Measurements from ENCODE around the gene KCNQ1OT1.

The KCNQ1OT1 gene

DNA sequence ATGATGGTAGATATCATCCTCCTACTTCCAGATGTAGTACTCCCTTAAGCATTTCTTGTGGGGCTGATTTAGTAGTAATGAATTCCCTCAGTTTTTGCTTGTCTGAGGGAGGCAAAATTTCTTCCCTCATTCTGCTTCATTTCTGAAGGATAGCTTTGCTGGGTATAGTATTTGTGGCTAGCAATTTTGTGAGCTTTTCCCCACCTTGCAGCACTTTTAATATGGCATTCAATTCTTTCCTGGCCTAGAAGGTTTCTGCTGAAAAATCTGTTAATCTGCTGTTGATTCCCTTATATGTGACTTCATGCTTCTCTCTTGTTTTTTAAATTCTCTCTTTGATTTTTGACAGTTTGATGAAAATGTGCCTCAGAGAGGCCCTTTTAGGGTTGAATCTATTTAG is 50.4 kb downstream of the KCNQ1OT1 start:
- H3K4me2 ChIP-seq (ENCODE audit: low read depth, low read length, poor library complexity, severe bottlenecking), result no peak overlapping the region
- no peaks in the 10 kb centered on the region; the same call in 1 of the 2 replicates for H3K36me3 ChIP-seq (ENCODE audit: insufficient read depth, low read length)
- H3F3A ChIP-seq (ENCODE audit: low read depth), result no peaks in the 10 kb centered on the region
- H3K4me1 ChIP-seq (ENCODE audit: insufficient read depth, low read length, poor library complexity, severe bottlenecking), result no peaks in the 10 kb centered on the region
- H3K79me2 ChIP-seq (ENCODE audit: insufficient read depth, low read length), result no peaks in the 10 kb centered on the region
- H3K9me3 ChIP-seq (ENCODE audit: insufficient read depth, low read depth, low read length), result peaks cover 45% of the 10 kb centered on the region
- no peaks in the 10 kb centered on the region for H4K20me1 ChIP-seq (ENCODE audit: insufficient read depth, low read length, poor library complexity, severe bottlenecking)
- no peak overlapping the region for H3K9ac ChIP-seq (ENCODE audit: low read depth, low read length, poor library complexity, severe bottlenecking)
- H3K9me2 ChIP-seq (replicated peaks; ENCODE audit: low read depth, low read length), result no peaks in the 10 kb centered on the region
- no peaks in the 10 kb centered on the region for H3K27me3 ChIP-seq (ENCODE audit: insufficient read depth, low read length, poor library complexity, severe bottlenecking)
- TF ChIP-seq EZH2phosphoT487 (IDR thresholded peaks at IDR 0.05; ENCODE audit: borderline replicate concordance), result no peak
- TF ChIP-seq, protein P1, sequence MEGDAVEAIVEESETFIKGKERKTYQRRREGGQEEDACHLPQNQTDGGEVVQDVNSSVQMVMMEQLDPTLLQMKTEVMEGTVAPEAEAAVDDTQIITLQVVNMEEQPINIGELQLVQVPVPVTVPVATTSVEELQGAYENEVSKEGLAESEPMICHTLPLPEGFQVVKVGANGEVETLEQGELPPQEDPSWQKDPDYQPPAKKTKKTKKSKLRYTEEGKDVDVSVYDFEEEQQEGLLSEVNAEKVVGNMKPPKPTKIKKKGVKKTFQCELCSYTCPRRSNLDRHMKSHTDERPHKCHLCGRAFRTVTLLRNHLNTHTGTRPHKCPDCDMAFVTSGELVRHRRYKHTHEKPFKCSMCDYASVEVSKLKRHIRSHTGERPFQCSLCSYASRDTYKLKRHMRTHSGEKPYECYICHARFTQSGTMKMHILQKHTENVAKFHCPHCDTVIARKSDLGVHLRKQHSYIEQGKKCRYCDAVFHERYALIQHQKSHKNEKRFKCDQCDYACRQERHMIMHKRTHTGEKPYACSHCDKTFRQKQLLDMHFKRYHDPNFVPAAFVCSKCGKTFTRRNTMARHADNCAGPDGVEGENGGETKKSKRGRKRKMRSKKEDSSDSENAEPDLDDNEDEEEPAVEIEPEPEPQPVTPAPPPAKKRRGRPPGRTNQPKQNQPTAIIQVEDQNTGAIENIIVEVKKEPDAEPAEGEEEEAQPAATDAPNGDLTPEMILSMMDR (conservative IDR thresholded peaks at IDR 0.05; ENCODE audit: low read length), result no peak
- H2AFZ ChIP-seq (ENCODE audit: low read length), result no peak overlapping the region
- H3K4me3 ChIP-seq (ENCODE audit: low read length, poor library complexity, severe bottlenecking), result no peak overlapping the region

DNA sequence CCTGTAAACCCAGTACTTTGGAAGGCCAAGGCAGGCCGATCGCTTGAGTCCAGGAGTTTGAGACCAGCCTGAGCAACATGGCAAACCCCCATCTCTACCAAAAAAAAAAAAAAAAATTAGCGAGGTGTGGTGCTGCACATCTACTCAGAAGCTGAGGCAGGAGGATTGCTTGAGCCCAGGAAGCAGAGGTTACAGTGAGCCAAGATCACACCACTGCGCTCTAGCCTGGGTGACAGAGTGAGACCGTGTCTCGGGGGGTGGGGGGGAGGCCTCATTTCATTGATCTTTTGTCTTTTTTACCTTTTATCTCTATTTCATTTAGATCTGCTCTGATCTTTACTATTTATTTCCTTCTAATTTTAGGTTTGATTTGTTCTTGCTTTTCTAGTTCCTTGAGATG is 51.8 kb downstream of the KCNQ1OT1 start:
- Histone ChIP-seq H4K20me1 (ENCODE audit: insufficient read depth, low read length, poor library complexity, severe bottlenecking) (no peaks in the 10 kb centered on the region), H2AFZ (ENCODE audit: low read length) (no peak overlapping the region), H3K36me3 (ENCODE audit: insufficient read depth, low read length) (no peaks in the 10 kb centered on the region; the same call in 1 of the 2 replicates), H3K4me3 (ENCODE audit: low read length, poor library complexity, severe bottlenecking) (no peak overlapping the region), H3K9me2 (replicated peaks; ENCODE audit: low read depth, low read length) (no peaks in the 10 kb centered on the region), H3K27me3 (ENCODE audit: insufficient read depth, low read length, poor library complexity, severe bottlenecking) (no peaks in the 10 kb centered on the region), H3K9me3 (ENCODE audit: insufficient read depth, low read depth, low read length) (peaks cover 55% of the 10 kb centered on the region), H3K4me2 (ENCODE audit: low read depth, low read length, poor library complexity, severe bottlenecking) (no peak overlapping the region), H3K4me1 (ENCODE audit: insufficient read depth, low read length, poor library complexity, severe bottlenecking) (no peaks in the 10 kb centered on the region), H3K9ac (ENCODE audit: low read depth, low read length, poor library complexity, severe bottlenecking) (no peak overlapping the region), H3F3A (ENCODE audit: low read depth) (no peaks in the 10 kb centered on the region), H3K79me2 (ENCODE audit: insufficient read depth, low read length) (no peaks in the 10 kb centered on the region)
- no peak for TF ChIP-seq EZH2phosphoT487 (IDR thresholded peaks at IDR 0.05; ENCODE audit: borderline replicate concordance)
- TF ChIP-seq, protein P1 (conservative IDR thresholded peaks at IDR 0.05; ENCODE audit: low read length), result no peak

DNA sequence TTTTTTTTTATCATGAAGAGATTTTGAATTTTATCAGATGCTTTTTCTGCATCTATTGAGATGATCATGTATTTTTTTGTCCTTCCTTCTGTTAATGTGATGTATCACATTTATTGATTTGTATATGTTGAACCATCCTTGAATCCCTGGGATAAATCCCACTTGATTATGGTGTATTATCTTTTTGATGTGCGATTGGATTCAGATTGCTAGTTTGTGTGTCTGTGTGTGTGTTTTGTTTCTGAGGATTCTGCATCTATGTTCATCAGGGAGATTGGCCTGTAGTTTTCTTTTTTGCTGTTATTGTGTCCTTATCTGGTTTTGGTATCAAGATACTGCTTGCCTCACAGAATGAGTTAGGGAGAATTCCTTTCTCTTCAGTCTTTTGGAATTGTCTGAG is 52.6 kb downstream of the KCNQ1OT1 start:
- Histone ChIP-seq H3F3A (ENCODE audit: low read depth) (no peaks in the 10 kb centered on the region), H3K9me3 (ENCODE audit: insufficient read depth, low read depth, low read length) (peaks cover 55% of the 10 kb centered on the region), H2AFZ (ENCODE audit: low read length) (no peak overlapping the region), H3K79me2 (ENCODE audit: insufficient read depth, low read length) (no peaks in the 10 kb centered on the region), H3K27me3 (ENCODE audit: insufficient read depth, low read length, poor library complexity, severe bottlenecking) (no peaks in the 10 kb centered on the region), H3K4me3 (ENCODE audit: low read length, poor library complexity, severe bottlenecking) (no peak overlapping the region), H3K4me1 (ENCODE audit: insufficient read depth, low read length, poor library complexity, severe bottlenecking) (no peaks in the 10 kb centered on the region), H3K36me3 (ENCODE audit: insufficient read depth, low read length) (no peaks in the 10 kb centered on the region; the same call in 1 of the 2 replicates), H3K4me2 (ENCODE audit: low read depth, low read length, poor library complexity, severe bottlenecking) (no peak overlapping the region), H3K9ac (ENCODE audit: low read depth, low read length, poor library complexity, severe bottlenecking) (no peak overlapping the region), H3K9me2 (replicated peaks; ENCODE audit: low read depth, low read length) (no peaks in the 10 kb centered on the region), H4K20me1 (ENCODE audit: insufficient read depth, low read length, poor library complexity, severe bottlenecking) (no peaks in the 10 kb centered on the region)
- no peak for TF ChIP-seq EZH2phosphoT487 (IDR thresholded peaks at IDR 0.05; ENCODE audit: borderline replicate concordance)
- TF ChIP-seq, protein P1 (conservative IDR thresholded peaks at IDR 0.05; ENCODE audit: low read length), result no peak

All from Loucy (cell line).